ENCODE results near the gene TAS2R5. TPM values are rescaled to one million over a fixed set of nuclear protein-coding genes. Genes with fewer than 3 reads are reported as not detected.
"Not testable (repeated sequence)": the region's sequence is repeated elsewhere in the genome, so short reads cannot be mapped to it uniquely, and the experiment has no call there.

The TAS2R5 gene, protein sequence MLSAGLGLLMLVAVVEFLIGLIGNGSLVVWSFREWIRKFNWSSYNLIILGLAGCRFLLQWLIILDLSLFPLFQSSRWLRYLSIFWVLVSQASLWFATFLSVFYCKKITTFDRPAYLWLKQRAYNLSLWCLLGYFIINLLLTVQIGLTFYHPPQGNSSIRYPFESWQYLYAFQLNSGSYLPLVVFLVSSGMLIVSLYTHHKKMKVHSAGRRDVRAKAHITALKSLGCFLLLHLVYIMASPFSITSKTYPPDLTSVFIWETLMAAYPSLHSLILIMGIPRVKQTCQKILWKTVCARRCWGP
- 0.57 TPM for total RNA-seq
- polyA plus RNA-seq = under 1 TPM in 3 of 4 donors, not detected in 1; 0.15 to 0.30 (median 0.22) TPM

DNA sequence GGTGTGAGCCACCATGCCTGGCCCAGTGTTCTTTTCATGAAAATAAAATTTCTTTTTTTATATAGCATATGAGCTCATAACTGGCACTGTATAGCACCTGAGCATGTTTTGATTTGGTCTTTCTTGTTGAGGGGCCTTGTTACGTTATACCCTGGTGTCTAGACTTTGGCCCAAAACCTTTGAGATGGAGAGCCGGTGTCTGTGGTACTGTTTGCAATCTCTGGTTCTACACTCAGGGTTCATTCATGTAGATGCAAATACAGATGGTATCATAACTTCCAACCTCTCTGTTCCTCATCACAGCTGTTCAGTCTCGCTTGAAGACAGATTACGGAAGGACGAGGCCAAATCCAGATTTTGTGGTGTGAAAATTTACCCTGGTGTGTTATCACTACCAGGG, at the start of gene TAS2R5:
Gene TAS2R5 (plus strand): TSS at position 301 of the 400 bp plus-strand sequence. CDS start 145 bp downstream, outside the sequence.
- no peaks in the 10 kb centered on the region for H3K9me3 ChIP-seq (ENCODE audit: control insufficient read depth in 2 of 2, low read length in 2 of 2)
- Mint-ChIP-seq H3K36me3 (peaks cover 24% of the 10 kb centered on the region), H3K4me1 (peaks cover 0 to 4% (median 3%) of the 10 kb centered on the region in 4 donors), H3K27ac (no peak within 1 kb of the TSS), H3K4me3 (no peak within 1 kb of the TSS), H3K9me3 (no peaks in the 10 kb centered on the region), H3K27me3 (no peaks in the 10 kb centered on the region)
- no peak within 1 kb of the TSS for H3K27ac ChIP-seq (ENCODE audit: insufficient read depth, low read length, poor library complexity, severe bottlenecking)
- no peak for DNase-seq
- peaks cover 3% of the 10 kb centered on the region for H3K36me3 ChIP-seq (ENCODE audit: control insufficient read depth, insufficient read depth, low read length)
- H3K27me3 ChIP-seq (ENCODE audit: control insufficient read depth, insufficient read depth, low read length) = no peaks in the 10 kb centered on the region
- no peak for ATAC-seq (ENCODE audit: low read depth in 2 of 2)
- no peak within 1 kb of the TSS for H3K4me3 ChIP-seq (ENCODE audit: low read depth, low read length)
- no peaks in the 10 kb centered on the region for H3K4me1 ChIP-seq (ENCODE audit: control insufficient read depth, insufficient read depth, low read length, poor library complexity, severe bottlenecking)

- H3K9me3 ChIP-seq (ENCODE audit: control insufficient read depth in 2 of 2, low read length in 2 of 2) = no peaks in the 10 kb centered on the region
- no peak for DNase-seq
- H3K27me3 ChIP-seq (ENCODE audit: control insufficient read depth, insufficient read depth, low read length) = no peaks in the 10 kb centered on the region
- Mint-ChIP-seq H3K4me3 (no peak overlapping the region), H3K36me3 (peaks cover 32% of the 10 kb centered on the region), H3K27me3 (no peaks in the 10 kb centered on the region), H3K4me1 (peaks cover 26 to 61% (median 38%) of the 10 kb centered on the region in 4 donors), H3K27ac (peak overlapping the region in 1 of 3 donors; percentile 15), H3K9me3 (no peaks in the 10 kb centered on the region)
- H3K4me3 ChIP-seq (ENCODE audit: low read depth, low read length) = no peak overlapping the region
- H3K4me1 ChIP-seq (ENCODE audit: control insufficient read depth, insufficient read depth, low read length, poor library complexity, severe bottlenecking) = peaks cover 26% of the 10 kb centered on the region
- H3K27ac ChIP-seq (ENCODE audit: insufficient read depth, low read length, poor library complexity, severe bottlenecking) = no peak overlapping the region
- H3K36me3 ChIP-seq (ENCODE audit: control insufficient read depth, insufficient read depth, low read length) = peaks cover 72% of the 10 kb centered on the region
- ATAC-seq (ENCODE audit: low read depth in 2 of 2) = no peak
These were observed 47.8 kb upstream of the TAS2R5 start for GRCh38 chr7:141742229-141742628.

- Histone ChIP-seq H3K4me3 (ENCODE audit: low read depth, low read length) (no peak overlapping the region), H3K9me3 (ENCODE audit: control insufficient read depth in 2 of 2, low read length in 2 of 2) (no peaks in the 10 kb centered on the region), H3K36me3 (ENCODE audit: control insufficient read depth, insufficient read depth, low read length) (peaks cover 90% of the 10 kb centered on the region), H3K27ac (ENCODE audit: insufficient read depth, low read length, poor library complexity, severe bottlenecking) (no peak overlapping the region), H3K4me1 (ENCODE audit: control insufficient read depth, insufficient read depth, low read length, poor library complexity, severe bottlenecking) (peaks cover 16% of the 10 kb centered on the region), H3K27me3 (ENCODE audit: control insufficient read depth, insufficient read depth, low read length) (no peaks in the 10 kb centered on the region)
- no peaks in the 10 kb centered on the region for H3K9me3 Mint-ChIP-seq
- no peaks in the 10 kb centered on the region for H3K27me3 Mint-ChIP-seq
- H3K36me3 Mint-ChIP-seq = peaks cover 29% of the 10 kb centered on the region
- ATAC-seq (ENCODE audit: low read depth in 2 of 2) (no peak), DNase-seq (no peak)
- H3K27ac Mint-ChIP-seq = no peak overlapping the region
- H3K4me1 Mint-ChIP-seq = peaks cover 14 to 43% (median 29%) of the 10 kb centered on the region in 4 donors
- peak overlapping the region in 1 of 4 donors; percentile 64 for H3K4me3 Mint-ChIP-seq
These were observed 45.9 kb upstream of the TAS2R5 start for GRCh38 chr7:141744131-141744530.

DNA sequence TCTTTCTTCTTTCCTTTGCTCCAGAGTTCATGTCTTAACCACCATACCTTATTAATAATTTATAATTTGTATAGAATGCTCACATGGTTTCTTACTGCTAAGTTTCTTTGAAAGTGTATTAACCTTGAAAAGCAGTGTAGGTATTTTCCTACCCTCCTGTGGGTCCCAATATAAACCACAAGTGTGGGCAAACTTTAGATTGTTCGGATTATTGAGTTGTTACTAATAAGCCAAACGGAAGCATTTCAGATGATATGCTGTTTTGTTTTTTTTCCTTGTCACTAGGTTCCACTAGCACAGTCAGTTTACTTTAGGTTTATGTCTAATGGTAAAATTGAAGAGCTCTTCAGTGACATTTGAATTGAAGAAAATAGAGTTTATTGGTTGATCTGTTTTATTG, 41.6 kb upstream of the TAS2R5 start:
- H3K9me3 ChIP-seq (ENCODE audit: control insufficient read depth in 2 of 2, low read length in 2 of 2) = peaks cover 18 to 34% of the 10 kb centered on the region in 2 experiments
- peaks cover 4 to 12% (median 11%) of the 10 kb centered on the region in 4 donors for H3K4me1 Mint-ChIP-seq
- H3K36me3 ChIP-seq (ENCODE audit: control insufficient read depth, insufficient read depth, low read length) = peaks cover 98% of the 10 kb centered on the region
- no peak overlapping the region for H3K4me3 ChIP-seq (ENCODE audit: low read depth, low read length)
- no peak overlapping the region for H3K27ac ChIP-seq (ENCODE audit: insufficient read depth, low read length, poor library complexity, severe bottlenecking)
- no peak overlapping the region for H3K27ac Mint-ChIP-seq
- H3K4me1 ChIP-seq (ENCODE audit: control insufficient read depth, insufficient read depth, low read length, poor library complexity, severe bottlenecking) = no peaks in the 10 kb centered on the region
- no peaks in the 10 kb centered on the region for H3K27me3 Mint-ChIP-seq
- DNase-seq = no peak
- peaks cover 54% of the 10 kb centered on the region for H3K36me3 Mint-ChIP-seq
- H3K9me3 Mint-ChIP-seq = peaks cover 2 to 32% (median 9%) of the 10 kb centered on the region in 7 donors
- no peaks in the 10 kb centered on the region for H3K27me3 ChIP-seq (ENCODE audit: control insufficient read depth, insufficient read depth, low read length)
- no peak overlapping the region for H3K4me3 Mint-ChIP-seq
- no peak for ATAC-seq (ENCODE audit: low read depth in 2 of 2)

DNA sequence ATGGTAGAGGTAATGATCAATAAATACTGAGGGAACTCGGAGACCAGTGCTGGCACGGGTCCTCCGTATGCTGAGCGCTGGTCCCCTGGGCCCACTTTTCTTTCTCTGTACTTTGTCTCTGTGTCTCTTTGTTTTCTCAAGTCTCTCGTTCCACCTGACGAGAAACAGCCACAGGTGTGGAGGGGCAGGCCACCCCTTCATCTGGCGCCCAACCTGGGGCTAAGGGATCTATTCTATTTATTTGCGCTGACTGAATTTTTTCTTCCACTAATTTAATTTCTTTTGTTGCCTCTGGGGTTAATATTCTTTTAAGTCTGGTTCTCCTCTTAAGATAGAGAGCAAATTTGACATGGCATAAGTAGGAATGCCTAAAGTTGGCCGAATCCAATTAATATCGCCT, 38.1 kb upstream of the TAS2R5 start:
- H3K4me3 ChIP-seq (ENCODE audit: low read depth, low read length); H3K4me3 Mint-ChIP-seq; ATAC-seq (ENCODE audit: low read depth in 2 of 2); H3K27ac ChIP-seq (ENCODE audit: insufficient read depth, low read length, poor library complexity, severe bottlenecking); H3K27me3 ChIP-seq (ENCODE audit: control insufficient read depth, insufficient read depth, low read length); H3K27me3 Mint-ChIP-seq; H3K27ac Mint-ChIP-seq; H3K4me1 ChIP-seq (ENCODE audit: control insufficient read depth, insufficient read depth, low read length, poor library complexity, severe bottlenecking): not testable (repeated sequence)
- peaks cover 76% of the 10 kb centered on the region for H3K36me3 ChIP-seq (ENCODE audit: control insufficient read depth, insufficient read depth, low read length)
- H3K4me1 Mint-ChIP-seq = peaks cover 3 to 14% (median 7%) of the 10 kb centered on the region in 4 donors
- H3K9me3 Mint-ChIP-seq = peaks cover 3 to 32% (median 9%) of the 10 kb centered on the region in 7 donors
- peaks cover 18 to 34% of the 10 kb centered on the region in 2 experiments for H3K9me3 ChIP-seq (ENCODE audit: control insufficient read depth in 2 of 2, low read length in 2 of 2)
- DNase-seq = peak in 1 of 3 donors; percentile 28
- H3K36me3 Mint-ChIP-seq = peaks cover 74% of the 10 kb centered on the region

DNA sequence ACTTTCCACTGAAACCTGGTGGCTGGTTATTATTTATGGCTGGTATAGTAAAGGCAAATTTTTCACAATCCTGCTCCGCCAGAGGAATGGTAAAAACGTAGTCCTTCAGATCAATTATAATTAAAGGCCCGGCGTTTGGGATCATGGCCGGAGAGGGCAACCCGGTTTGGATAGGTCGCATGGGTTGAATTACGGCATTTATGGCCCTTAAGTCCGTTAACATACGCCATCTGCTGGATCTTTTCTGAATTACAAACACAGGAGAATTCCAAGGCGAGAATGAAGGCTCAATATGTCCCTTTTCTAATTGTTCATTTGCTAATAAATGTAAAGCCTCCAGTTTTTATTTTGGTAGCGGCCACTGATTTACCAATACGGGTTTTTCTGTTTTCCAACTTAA, 37.4 kb upstream of the TAS2R5 start:
- no peak overlapping the region for H3K27ac ChIP-seq (ENCODE audit: insufficient read depth, low read length, poor library complexity, severe bottlenecking)
- no peaks in the 10 kb centered on the region for H3K27me3 ChIP-seq (ENCODE audit: control insufficient read depth, insufficient read depth, low read length)
- H3K36me3 Mint-ChIP-seq = peaks cover 80% of the 10 kb centered on the region
- H3K27ac Mint-ChIP-seq = no peak overlapping the region
- H3K36me3 ChIP-seq (ENCODE audit: control insufficient read depth, insufficient read depth, low read length) = peaks cover 78% of the 10 kb centered on the region
- no peak overlapping the region for H3K4me3 Mint-ChIP-seq
- no peaks in the 10 kb centered on the region for H3K4me1 ChIP-seq (ENCODE audit: control insufficient read depth, insufficient read depth, low read length, poor library complexity, severe bottlenecking)
- DNase-seq = peak in 1 of 3 donors; percentile 14
- no peak overlapping the region for H3K4me3 ChIP-seq (ENCODE audit: low read depth, low read length)
- H3K9me3 Mint-ChIP-seq = peaks cover 3 to 32% (median 9%) of the 10 kb centered on the region in 7 donors
- no peaks in the 10 kb centered on the region for H3K27me3 Mint-ChIP-seq
- H3K4me1 Mint-ChIP-seq = peaks cover 3 to 14% (median 7%) of the 10 kb centered on the region in 4 donors
- peaks cover 18 to 34% of the 10 kb centered on the region in 2 experiments for H3K9me3 ChIP-seq (ENCODE audit: control insufficient read depth in 2 of 2, low read length in 2 of 2)
- ATAC-seq (ENCODE audit: low read depth in 2 of 2) = no peak

GRCh38 chr7:141754939-141755338, 35.1 kb upstream of the TAS2R5 start:
- Mint-ChIP-seq H3K4me3 (no peak overlapping the region), H3K27me3 (no peaks in the 10 kb centered on the region), H3K36me3 (peaks cover 87% of the 10 kb centered on the region), H3K27ac (no peak overlapping the region), H3K4me1 (peaks cover 3 to 14% (median 7%) of the 10 kb centered on the region in 4 donors), H3K9me3 (peaks cover 3 to 32% (median 9%) of the 10 kb centered on the region in 7 donors)
- Histone ChIP-seq H3K4me3 (ENCODE audit: low read depth, low read length) (no peak overlapping the region), H3K36me3 (ENCODE audit: control insufficient read depth, insufficient read depth, low read length) (peaks cover 68% of the 10 kb centered on the region), H3K27ac (ENCODE audit: insufficient read depth, low read length, poor library complexity, severe bottlenecking) (no peak overlapping the region), H3K4me1 (ENCODE audit: control insufficient read depth, insufficient read depth, low read length, poor library complexity, severe bottlenecking) (no peaks in the 10 kb centered on the region), H3K27me3 (ENCODE audit: control insufficient read depth, insufficient read depth, low read length) (no peaks in the 10 kb centered on the region), H3K9me3 (ENCODE audit: control insufficient read depth in 2 of 2, low read length in 2 of 2) (peaks cover 15 to 31% of the 10 kb centered on the region in 2 experiments)
- ATAC-seq (ENCODE audit: low read depth in 2 of 2) = no peak
- DNase-seq = peak in 2 of 3 donors; percentile 20 to 39

DNA sequence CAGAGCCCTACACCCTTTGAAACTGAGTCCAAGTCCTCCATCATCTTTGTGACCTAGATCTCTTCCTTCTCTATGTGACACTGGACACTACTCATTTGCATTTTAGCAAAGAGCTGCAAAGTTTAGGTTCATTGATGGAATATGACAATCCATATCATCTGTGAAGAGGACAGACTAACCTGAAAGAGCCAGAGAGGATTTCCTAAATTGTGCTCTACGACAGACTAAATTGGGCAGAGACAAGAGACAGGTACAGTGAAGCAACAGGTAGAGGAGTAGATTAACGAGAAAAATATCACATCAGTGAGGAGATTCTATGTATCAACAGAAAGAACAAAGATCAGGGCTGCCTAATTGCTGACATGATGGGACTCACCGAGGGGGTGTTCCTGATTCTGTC, 26.2 kb upstream of the TAS2R5 start, which contains the start of gene TAS2R3:
Gene TAS2R3 (plus strand): TSS at position 301 of the 400 bp plus-strand sequence. CDS start 62 bp downstream, at position 363.
- H3K4me1 Mint-ChIP-seq = peaks cover 0 to 7% (median 5%) of the 10 kb centered on the region in 4 donors
- no peak for DNase-seq
- no peak within 1 kb of the TSS for H3K4me3 Mint-ChIP-seq
- Histone ChIP-seq H3K4me1 (ENCODE audit: control insufficient read depth, insufficient read depth, low read length, poor library complexity, severe bottlenecking) (no peaks in the 10 kb centered on the region), H3K36me3 (ENCODE audit: control insufficient read depth, insufficient read depth, low read length) (peaks cover 22% of the 10 kb centered on the region), H3K27me3 (ENCODE audit: control insufficient read depth, insufficient read depth, low read length) (no peaks in the 10 kb centered on the region), H3K9me3 (ENCODE audit: control insufficient read depth in 2 of 2, low read length in 2 of 2) (no peaks in the 10 kb centered on the region), H3K4me3 (ENCODE audit: low read depth, low read length) (no peak within 1 kb of the TSS), H3K27ac (ENCODE audit: insufficient read depth, low read length, poor library complexity, severe bottlenecking) (no peak within 1 kb of the TSS)
- H3K9me3 Mint-ChIP-seq = no peaks in the 10 kb centered on the region
- H3K36me3 Mint-ChIP-seq = peaks cover 62% of the 10 kb centered on the region
- H3K27me3 Mint-ChIP-seq = no peaks in the 10 kb centered on the region
- H3K27ac Mint-ChIP-seq = peak within 1 kb of the TSS in 1 of 3 donors; percentile 20
- ATAC-seq (ENCODE audit: low read depth in 2 of 2) = no peak

Data from CD4-positive, CD25-positive, alpha-beta regulatory T cell (primary cell).